GM21825 (cell line): ENCODE results near the gene PPP1R1C.
"Not testable (repeated sequence)": the region's sequence is repeated elsewhere in the genome, so short reads cannot be mapped to it uniquely, and the experiment has no call there.

Experiments
- ATAC-seq: cut with Tn5 transposase; IDR thresholded peaks from one replicate; pipeline ENCODE4 v1.9.1; 2021; ENCODE audit warnings: mild to moderate bottlenecking, moderate library complexity; ENCODE audit not compliant: unreplicated experiment

The PPP1R1C gene, protein sequence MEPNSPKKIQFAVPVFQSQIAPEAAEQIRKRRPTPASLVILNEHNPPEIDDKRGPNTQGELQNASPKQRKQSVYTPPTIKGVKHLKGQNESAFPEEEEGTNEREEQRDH

DNA sequence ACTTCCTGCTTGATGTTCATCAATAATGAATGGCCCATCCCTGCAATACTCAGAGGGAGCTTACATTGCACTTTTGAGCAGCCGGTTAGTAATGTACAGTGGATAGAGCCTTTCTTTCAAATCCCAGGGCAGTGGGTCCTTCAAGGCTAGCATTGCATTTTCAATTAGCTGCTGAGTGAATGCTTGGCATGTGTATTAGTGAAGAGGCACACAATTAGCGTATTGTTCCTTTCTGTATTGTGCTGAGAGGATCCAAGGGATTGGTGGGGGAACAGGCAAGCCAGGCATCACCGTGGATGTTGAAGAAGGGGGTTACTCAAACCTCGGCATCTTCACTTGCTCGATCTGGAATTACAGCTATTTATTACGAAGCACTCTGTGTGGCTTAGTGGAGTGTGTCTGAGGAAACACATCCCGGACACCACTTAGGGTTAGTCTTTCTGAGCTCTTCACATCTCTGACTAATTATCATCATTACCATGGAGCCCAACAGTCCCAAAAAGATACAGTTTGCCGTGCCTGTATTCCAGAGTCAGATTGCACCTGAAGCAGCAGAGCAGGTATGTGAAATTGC is at the start of gene PPP1R1C:
PPP1R1C (plus strand) TSS at position 222 of the 574 bp plus-strand sequence; CDS start at position 480, 258 bp downstream.
- ATAC-seq: no peak

DNA sequence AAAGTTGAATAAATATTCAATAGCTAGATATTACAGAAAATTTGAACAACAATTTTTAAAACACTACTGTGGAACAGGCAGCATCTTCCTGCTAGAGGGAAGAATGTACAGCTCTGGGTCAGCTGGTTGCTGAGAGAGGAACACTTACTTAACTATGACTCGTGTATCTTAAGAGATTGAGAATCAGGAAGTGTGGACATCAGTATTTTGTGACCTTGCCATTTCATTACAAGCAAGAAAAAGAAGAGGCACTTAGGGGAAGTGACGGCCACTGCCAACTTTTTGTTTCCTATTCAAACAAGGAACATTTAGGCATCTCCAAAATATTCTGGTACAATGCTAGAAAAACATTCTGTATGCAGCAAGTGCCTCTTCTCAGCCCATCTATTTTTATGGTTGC is 48.2 kb upstream of the PPP1R1C start:
- no peak for ATAC-seq

DNA sequence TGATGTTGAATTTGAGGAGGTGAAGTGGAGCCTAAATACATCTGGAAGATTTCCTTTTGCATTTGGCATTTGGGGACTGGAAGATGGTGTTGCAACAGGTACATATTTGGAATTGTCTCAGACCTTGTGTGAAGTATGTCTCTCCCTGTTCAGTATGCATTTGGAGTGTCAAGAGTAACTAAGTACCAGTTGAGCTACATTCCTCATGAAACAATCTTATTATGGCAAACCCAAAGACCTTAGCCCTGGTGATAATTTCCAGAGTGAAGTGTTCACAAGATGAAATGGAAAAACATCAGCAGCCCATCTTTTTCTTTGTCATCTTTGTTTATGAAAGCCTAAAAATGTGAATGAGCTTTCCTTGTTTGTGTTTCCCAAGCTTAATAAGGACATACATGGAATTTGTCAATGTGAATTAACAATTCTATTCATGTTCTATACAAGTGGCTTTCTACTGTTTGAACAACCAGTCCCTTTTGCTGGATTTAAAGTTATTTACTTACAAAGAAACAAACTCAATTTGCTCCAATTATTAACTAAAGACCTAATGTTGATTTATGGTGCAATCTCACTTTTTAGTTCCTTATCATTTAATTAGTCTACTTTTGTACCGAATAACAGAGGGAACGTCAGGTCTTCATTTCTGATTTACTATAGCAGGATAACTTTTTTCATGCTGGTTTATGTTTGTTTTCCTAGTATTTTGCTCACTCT is 42.1 kb upstream of the PPP1R1C start:
- no peak for ATAC-seq

DNA sequence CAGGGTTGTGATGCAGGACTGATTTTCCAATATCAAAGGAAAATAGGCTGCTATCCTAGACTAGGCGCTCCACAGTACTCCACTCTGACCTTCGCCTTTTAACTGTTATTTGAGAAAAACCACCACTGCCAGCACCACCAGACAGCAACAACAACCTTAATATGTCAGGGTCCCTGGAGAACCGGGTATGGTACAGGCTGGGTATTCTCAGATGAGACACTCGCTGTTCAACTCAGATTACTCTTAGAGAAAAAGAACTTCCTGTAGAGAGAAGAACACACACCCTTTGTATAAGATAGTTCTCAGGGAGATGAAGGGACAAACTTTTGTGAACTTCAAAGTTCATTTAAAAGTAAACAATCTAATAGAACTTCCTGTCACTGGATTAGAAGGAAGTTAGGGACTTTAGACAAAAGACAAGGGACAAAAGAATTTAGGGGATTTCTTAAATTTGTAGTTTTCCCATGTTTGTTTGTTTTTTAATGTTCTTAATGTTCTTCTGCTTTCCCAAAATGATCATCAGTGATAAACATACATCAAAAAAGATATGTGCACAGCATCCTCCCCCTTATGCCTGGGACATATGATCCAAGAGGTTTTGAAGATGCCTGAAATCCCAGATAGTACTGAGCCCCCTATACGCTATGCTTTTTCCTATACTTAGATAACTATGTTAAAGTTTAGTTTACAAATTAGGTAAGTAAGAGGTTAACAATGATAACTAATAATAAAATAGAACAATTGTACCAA is 41.3 kb upstream of the PPP1R1C start:
- ATAC-seq: no peak

DNA sequence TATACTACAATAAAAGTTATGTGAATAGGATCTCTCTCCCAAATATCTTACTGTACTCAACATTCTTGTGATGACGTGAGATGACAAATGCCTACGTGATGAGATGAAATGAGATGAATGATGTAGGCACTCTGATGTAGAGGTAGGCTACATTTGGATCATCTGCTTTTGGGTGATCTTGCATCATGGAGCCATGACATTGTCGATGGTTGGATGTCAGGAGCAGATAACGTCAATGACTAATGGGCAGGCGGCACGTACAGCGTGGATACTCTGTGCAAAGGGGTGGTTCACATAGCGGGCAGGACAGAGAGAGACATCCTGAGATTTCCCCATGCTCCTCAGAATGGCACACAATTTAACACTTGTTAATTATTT is 40.8 kb upstream of the PPP1R1C start:
- ATAC-seq: no peak

DNA sequence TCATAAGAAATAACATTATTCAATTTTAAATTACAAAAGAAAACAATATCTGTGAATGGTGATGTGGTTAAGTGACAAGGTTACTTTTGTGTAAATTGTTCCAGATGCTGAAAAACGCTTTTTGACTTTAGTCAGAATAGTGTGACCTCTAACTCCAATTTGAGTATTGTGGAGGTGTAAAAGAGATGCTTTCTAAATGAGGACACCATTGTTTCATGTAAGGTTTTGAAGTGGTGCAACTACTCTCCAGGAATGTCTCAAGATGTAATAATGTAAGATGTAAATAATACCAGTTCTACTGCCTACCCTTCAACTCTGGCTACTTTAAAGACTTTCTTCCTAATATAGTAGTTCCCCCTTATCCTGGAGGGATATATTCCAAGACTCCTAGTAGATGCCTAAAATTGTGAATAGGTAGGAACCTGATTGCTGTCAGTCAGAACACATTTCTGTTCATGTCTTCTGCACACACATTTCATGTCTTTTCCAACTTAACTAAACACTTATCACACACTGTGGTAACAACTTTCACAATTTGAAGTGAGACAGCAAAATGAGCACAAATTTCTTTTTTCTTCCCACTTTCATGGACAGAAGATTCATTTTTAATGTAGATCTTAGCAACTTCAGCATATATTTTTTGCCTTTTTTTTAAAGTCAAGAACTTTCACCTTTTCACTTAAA is 39.1 kb upstream of the PPP1R1C start:
- ATAC-seq: no peak

DNA sequence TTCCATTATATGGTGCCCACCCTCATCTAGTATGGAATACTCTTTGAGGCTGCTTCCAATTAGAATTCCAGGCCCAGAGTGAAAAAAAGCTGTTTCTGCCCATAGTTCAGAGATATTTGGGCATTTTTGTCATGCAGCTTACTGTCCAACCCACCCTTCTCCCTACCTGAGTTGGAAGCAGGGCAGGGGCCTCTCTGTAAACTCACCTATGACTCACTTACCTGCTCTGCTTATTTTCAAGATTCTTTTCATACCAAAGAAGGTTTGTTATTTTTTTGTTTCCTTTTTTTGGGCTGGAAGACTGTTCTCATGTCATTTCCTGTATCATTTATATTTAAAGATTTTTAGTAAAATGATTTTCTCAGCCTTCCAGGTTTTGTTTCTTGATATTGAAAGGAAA is 38.4 kb upstream of the PPP1R1C start:
- ATAC-seq: no peak

DNA sequence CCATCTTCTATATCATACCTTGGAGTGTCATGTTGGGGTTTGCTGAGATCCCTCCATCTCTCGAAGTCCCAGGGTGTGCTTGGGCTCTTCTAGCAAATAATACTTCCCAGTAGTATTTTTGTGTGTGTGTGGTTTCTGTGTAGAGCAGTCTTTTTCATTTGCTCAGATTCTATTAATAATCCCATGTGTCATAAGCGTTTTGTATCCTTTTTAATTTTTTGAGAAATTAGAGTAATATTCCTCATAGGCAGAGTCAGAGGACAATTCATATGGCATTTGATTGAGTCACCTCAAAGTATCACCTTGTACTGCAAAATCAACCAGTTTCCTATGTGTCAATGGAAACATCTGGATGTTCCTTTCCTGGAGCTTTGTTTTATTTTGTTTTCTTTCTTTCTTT is 37.4 kb upstream of the PPP1R1C start:
- no peak for ATAC-seq

DNA sequence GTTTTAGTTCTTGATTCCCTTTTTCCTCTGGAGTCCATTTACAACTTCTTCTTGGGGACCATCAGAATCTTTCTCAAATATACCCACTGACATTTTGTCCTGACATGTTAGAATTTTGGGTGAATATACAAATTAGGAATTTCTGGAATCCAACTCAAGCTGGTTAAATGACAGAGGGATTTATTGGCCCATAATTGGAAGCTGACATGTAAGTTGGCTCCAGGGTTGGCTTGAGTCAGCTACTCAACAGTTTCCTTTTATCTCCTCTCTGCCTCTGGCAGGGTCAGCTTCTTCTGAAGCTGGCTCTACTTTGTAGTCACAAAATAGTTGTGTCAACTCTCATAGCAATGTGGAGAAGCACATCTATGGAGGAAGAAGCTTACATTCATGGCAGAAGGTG is 36.6 kb upstream of the PPP1R1C start:
- no peak for ATAC-seq

DNA sequence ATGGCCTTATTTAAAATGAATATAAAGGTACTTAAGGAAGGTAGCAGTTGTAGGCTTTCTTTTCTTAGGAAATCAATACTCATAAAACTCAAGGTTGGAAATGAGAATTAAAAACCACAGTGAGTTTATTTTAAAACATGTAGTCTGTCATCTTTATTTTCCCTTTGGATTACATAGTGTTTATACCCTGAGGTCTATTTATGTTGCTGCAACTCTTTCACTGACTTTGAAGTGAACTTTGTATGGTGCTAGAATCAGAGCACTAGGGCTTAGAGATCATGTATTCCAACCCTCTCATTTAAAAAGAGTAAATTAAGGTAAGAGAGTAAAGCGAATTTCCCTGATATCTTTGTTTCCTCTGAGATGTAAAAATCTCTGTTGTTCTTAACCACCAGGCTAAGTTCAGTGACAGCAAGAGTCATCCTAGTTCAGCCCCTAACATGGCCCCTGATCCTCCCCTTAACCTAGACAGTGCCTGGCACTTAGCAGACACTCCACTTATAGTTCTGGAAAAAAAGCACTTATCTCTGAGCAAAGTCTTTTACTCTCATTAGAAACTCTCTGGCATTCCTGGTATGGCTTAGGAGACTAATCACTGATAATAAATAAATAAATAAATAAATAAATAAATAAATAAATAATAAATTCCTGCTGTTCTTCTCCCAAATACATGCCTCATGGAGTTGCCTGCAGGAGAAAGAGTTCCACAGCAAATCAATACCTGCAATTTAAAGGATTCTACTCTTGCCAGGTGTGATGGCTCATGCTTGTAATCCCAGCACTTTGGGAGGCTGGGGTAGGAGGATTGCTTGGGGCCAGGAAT is 33.0 kb upstream of the PPP1R1C start:
- no peak for ATAC-seq

DNA sequence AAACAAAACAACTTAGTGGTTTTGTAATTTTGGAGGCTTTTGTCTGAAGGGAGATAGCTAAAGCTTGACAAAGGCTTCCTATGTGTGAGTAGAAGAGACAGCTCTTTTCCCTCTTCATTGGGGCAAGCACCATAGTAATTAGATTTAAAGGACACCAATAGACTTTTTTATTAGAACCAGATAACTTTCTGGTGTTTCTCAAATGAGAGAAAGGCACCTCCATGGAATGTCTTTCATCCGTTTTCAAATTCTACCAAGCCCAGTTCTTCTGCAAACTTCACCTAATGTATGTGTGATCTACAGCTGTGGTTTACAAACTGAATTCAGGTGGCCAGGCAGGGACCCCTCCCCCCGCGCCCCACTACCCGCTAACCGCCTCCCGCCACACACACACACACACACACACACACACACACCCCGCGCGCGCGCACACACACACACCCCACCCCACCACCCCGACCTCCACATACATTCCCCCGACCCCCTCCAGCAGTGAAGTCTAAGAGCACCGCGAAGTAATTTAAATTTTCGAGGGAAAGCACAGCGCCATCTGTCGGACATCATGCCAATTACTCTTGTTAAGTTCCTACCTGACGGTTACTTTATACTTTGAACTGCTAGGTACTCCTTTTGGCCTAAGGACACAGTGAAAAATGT is 31.6 kb upstream of the PPP1R1C start:
- ATAC-seq: no peak

DNA sequence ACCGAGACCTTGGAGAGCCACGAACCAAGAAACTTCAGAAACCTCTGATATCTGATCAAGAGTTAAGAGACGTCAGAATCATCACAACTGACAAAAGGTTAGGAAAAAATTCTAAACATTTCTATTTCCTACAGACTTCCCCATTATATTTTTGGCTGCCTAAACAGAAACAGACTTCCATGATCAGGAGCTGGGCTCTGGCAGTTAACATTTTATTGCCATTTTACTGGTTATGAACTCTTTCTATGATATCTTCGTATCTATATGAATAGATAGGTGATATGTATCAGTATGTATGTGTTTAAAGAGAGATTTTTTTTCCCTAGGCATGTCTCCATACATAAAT is 31.1 kb upstream of the PPP1R1C start:
- ATAC-seq: no peak

DNA sequence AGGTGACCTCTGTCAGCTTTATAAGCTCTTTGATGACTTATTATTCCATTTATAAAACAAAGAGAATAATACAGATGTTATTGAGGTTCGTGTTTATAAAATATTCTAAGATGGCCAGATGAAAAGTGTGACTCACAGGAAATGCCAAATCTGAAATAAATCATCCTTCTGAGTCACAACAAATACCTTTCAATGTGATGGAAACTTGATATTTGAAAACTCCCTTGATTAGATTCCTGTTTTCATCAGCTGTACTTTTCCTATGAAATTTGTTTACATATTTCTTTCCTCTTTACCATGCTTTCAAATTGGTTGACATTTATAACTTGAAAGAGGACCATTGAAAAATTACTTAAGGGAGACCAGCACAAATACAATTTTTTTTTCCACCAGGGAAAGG is 30.6 kb upstream of the PPP1R1C start:
- ATAC-seq: no peak

DNA sequence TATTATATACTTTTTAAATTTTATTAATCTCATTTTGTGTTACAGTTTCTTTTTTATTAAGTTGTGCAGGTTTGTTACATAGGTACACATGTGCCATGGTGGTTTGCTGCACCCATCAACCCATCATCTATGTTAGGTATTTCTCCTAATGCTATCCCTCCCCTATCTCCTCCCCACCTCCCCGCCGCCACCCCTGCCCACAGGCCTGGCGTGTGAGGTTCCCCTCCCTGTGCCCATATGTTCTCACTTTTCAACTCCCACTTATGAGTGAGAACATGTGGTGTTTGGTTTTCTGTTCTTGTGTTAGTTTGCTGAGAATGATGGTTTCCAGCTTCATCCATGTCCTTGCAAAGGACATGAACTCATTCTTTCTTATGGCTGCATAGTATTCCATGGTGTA is 29.8 kb upstream of the PPP1R1C start:
- ATAC-seq: not testable (repeated sequence)

DNA sequence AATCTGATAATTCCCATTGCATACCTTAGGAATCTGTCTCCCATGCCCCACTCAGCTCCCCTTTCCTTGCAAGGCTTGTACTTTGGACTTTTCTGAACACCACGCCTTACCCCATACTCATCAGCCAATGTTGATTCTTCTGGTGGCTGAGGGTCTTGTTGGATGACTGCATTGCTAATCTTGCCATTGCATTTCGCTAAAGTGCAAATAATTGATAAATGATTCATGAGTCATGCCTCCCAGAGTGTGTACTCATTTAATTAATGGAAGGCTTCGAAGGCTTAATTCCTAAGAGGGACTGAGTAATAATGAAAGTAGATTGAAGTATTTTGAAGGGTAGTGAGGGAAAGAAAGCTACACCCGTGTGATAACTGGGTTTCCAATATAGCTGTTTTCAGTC is 28.0 kb upstream of the PPP1R1C start:
- ATAC-seq: no peak

DNA sequence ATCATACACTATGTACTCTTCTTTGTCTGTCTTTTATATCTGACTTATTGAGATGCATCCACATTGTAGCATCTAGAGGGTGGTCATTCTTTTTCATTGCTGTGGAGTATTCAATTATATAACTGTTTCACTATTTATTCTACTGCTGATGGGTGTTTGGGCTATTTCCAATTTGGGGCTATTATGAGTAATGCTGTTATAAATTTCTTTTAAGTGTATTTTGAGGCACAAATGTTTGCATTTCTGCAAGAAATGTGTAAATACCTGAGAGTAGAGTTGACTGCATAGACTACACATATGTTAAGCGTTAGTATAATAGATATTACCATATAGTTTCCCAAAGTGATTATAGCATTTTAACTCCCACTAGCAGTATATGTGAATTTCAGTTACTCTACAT is 26.9 kb upstream of the PPP1R1C start:
- no peak for ATAC-seq

DNA sequence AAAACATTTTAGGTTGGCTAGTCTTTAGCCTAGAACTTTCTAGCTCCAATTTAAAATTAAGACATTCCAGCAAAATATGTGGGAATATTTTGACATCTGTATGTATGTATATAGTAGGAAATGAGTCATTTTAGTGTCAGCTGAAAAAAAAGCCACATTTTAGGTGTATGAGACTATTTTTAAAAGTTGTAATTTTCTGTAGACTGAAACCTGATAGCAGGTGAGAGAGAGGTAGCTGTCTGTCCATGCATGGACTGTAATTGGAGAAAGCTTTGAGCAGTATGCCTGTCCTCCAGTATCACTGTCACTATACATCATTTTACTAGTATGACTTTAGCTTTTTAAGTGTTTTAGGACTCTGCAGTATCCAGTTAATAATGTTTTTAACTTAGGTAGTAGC is 26.1 kb upstream of the PPP1R1C start:
- ATAC-seq: no peak

DNA sequence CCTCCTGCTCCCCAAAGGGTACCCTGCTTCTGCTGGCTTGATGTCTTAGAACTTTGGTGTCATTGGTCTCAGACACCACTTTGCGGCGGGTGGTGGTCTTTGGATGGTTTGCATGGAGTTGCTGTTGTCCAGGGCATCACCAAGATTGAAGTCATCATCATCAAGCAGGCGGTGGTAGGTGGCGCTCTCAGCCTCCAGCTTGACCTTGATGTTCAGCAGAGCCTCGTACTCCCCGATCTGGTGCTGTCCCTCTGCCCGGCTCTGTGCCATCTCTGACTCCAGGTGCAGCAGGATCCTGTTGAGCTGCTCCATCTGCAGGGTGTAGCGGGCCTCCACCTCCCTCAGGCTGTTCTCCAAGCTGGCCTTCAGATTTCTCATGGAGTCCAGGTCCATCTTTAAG is 24.5 kb upstream of the PPP1R1C start:
- not testable (repeated sequence) for ATAC-seq

DNA sequence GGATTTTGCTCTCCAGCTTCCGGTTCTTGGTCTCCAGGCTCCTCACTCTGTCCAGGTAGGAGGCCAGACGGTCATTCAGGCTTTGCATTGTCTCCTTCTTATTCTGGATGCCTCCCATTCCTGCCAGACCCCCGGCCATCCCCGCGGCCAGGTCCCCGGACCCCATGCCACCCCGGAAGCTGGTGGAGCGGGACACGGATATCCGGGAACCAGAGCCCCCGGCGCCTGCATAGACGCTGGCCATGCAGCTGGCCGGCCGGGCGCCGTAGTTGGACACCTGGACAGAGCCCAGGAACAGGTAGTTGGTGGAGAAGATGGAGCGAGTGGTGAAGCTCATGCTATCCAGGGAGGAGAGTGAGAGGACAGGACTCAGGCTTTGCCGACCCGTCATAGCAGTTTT is 23.5 kb upstream of the PPP1R1C start:
- ATAC-seq: no peak

DNA sequence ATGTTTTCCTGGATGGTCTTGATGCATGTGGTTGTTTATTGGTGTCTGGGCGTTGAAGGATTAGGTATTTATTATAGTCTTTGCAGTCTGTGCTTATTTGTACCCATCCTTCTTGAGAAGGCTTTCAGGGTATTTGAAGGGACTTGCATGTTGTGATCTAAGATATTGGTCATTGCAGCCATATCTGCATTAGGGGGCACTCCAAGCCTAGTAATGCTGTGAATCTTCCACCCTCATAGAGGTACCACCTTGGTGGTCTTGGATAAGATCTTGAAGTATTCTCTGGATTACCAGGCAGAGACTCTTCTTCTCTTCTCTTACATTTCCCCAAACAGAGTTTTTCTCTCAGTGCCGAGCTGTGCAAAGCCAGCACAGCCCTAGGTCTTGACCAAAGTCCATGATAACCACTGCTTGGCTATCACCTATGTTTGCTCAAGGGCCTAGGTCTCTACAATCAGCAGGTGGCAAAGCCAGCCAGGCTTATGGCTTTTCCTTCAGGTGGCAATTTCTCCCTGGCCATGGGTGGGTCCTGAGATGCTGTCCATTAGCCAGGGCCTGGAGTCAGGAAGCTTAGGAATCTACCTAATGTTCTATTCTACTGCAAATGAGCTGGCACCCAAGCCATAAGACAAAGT is 15.4 kb upstream of the PPP1R1C start:
- ATAC-seq: no peak
